H1 (cell line): Measurements from ENCODE around the gene TCF19. TPM values are rescaled to one million over a fixed set of nuclear protein-coding genes. Genes with fewer than 3 reads are reported as not detected.

Source experiments
- ASH2L ChIP-seq: fragments of 200-600, 300-600 bp; sonication (generic); IDR thresholded peaks from one replicate; pipeline ENCODE4 v1.7.1; 2017; ENCODE audit warnings: low read length
- CBX5 ChIP-seq: fragments of 300-800, 300-1000 bp; sonication (generic); IDR thresholded peaks from 2 replicates; pipeline ENCODE4 v1.7.1; 2016; ENCODE audit warnings: antibody characterized with exemption, low read length, low read depth
- CTCF ChIP-seq, 3 experiments: IDR thresholded peaks; 1 replicate in 2 of 3; 2 replicates in 1 of 3; pipeline versions ENCODE4 v1.5.1 to v1.6.1; 2011; ENCODE audit warnings: low read length in 3 of 3, mild to moderate bottlenecking in 3 of 3, inconsistent platforms in 2 of 3, low read depth in 1 of 3, moderate library complexity in 1 of 3; ENCODE audit not compliant: insufficient read depth in 1 of 3; ENCODE audit errors: control extremely low read depth in 1 of 3
- TAF7 ChIP-seq: optimal IDR thresholded peaks from 2 replicates; pipeline ENCODE3; 2011; ENCODE audit warnings: low read depth, mild to moderate bottlenecking, inconsistent platforms, low read length, moderate library complexity, borderline replicate concordance
- polyA plus RNA-seq, 7 experiments: library from polyadenylated mRNA; depleted of rRNA in 3 of 7; stranded (reverse) in 5 of 7; unstranded in 2 of 7; fragments of >200 nt in 5 of 7; fragments of 200-250 nt in 2 of 7; gene quantifications; 1 replicate in 5 of 7; 2 replicates in 1 of 7; 4 replicates in 1 of 7; pipeline versions ENCODE4 v1.2.1 to v1.2.3, GENCODE V29; 2011 to 2013; ENCODE audit warnings: missing spikeins in 2 of 7, mixed read lengths in 2 of 7
- total RNA-seq: library from RNA; stranded (reverse); fragmentation: NEBNext Ultra II Directional; extraction: Animal tissue kit (Norgen Biotek cat#: 25700); gene quantifications from 2 replicates; pipeline ENCODE4 v1.2.1, GENCODE V29; 2021

TCF19 gene
- total and polyA plus RNA-seq, 2 of the 8 experiments (the other 6 are each of a cell fraction or from before 2014, with no cell fraction given) = 7.2 to 11.0 TPM

GRCh38 chr6:31121131-31121790, 37.1 kb upstream of the TCF19 start (continued):
- no peak for TF ChIP-seq CTCF (IDR thresholded peaks at IDR 0.05; ENCODE audit: control extremely low read depth in 1 of 3, insufficient read depth in 1 of 3, low read depth in 1 of 3, low read length in 3 of 3)
- TF ChIP-seq TAF7 = no peak
- no peak for TF ChIP-seq CBX5
- TF ChIP-seq ASH2L = no peak
- TF ChIP-seq, all 59 proteins: peak for 0
